GM21529 (cell line): ENCODE results near the gene PYGM.

ENCODE experiments used
- ATAC-seq: cut with Tn5 transposase; IDR thresholded peaks from one replicate; pipeline ENCODE4 v1.9.1; 2021; ENCODE audit not compliant: unreplicated experiment

The PYGM gene

DNA sequence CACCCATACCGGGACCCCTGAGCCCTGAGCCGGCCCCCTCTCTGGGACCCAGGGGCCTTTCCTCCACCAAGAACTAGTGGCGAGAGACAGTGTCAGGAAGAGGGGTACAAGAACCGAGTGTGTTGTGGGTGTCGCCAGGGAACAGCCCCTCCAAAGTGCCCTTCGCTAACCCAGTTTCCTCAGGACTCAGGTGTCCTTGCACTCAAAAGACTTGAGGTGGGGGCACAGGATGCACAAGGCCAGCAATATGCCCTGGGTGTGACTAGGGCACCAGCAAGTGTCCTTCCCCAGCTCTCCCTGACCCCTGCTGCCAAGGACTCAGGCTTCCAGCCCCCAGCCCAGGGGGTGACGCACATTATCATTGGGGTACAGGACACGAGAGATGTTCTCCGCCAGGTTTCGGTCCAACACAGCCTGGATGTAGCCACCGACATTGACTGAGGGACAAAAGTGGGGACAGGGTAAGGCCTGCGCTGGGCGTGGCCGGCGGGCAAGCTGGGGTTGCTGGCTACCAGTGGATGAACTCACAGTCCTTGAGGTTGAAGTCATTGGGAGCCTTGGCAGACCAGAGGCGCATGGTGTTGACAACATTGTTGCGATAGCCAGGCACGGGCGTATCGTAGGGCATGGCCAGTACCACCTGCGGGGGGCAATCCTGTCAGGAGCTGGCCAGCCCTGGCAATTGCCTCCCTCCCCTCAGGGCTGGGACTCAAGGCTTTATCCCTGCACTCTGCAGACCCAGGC lies 4.7 kb downstream of the PYGM start:
- no peak for ATAC-seq

DNA sequence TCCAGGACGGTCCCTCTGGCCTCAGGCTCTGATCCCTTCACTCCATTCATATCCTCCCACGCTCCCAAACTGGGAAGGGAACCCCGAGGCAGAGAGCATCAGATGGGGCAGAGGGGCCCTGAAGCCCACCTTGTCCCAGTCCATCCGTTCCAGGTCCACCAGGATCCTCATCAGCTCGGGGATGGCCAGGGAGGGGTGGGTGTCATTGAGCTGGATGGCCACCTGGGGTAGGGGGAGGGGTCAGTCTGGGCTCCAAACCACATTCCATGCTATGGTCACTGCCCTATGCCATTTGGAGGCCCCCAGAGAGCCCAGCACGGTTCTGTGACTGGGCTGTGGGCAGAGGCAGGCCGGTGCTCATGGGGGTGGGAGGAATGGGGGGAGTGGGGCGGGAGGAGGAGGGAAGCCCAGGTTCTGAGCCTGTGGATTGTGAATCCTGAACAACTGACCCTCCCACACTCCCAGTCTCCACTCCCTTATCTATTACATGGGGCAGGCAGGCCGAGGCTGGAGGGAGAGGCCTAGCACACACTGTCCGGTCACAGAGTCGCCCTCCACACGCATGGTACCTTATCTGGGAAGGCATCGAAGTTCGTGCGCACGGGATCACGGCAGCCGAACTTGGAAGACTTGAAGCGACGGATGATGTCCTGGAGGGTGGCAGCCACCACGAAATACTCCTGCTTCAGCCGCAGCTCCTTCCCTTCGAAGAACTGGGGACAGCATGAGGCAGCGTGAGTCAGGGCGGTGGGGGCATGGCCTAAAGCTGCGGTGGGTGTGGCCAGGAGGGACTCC lies 5.5 kb downstream of the PYGM start:
- no peak for ATAC-seq

DNA sequence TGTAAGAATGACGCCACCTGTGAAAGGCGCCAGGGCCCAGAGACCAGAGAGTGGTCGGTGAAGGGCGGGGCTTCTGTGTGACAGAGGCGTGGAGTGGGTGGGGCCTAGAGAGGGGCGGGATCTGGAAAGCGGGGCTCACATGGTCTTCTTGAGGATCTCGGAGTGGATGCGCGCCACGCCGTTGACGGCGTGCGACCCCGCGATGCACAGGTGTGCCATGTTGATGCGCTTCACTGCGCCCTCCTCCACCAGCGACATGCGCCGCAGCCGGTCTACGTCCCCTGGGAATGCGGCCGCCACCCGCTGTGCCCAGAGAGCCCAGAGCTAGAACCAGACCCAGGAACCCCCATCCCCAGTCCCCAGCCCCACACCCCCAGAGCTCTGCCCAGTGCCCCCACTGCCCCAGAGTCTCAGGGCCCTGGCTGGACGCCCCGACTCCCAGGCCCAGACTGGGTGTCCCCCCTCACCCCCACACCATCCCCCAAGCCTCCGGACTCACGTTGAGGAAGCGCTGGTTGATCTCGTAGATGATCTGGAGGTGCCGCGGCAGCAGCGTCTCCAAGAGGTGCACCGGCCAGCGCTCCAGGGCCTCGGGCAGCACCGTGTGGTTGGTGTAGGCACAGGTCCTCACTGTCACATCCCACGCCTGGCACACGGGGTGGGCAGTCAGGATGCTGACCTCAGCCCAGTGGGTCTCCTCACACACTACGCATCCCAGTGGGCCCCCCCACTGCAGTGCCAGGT lies 6.2 kb downstream of the PYGM start:
- ATAC-seq: no peak

DNA sequence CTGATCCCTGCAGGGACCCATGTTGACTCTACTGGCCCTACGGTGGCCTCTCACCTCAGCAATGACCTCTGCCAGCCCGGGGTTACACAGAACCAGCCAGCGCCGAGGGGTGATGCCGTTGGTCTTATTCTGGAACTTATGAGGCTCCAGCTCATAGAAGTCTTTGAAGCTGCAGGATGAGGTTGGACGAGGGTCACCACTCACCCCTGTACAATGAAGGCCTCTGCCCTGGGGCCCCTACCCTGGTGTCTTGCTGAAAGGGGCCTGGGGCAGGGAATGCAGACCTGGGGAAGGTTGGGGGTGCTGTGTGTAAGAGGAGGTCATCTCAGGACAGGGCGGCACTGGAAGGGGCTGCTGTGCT lies 6.8 kb downstream of the PYGM start:
- no peak for ATAC-seq

DNA sequence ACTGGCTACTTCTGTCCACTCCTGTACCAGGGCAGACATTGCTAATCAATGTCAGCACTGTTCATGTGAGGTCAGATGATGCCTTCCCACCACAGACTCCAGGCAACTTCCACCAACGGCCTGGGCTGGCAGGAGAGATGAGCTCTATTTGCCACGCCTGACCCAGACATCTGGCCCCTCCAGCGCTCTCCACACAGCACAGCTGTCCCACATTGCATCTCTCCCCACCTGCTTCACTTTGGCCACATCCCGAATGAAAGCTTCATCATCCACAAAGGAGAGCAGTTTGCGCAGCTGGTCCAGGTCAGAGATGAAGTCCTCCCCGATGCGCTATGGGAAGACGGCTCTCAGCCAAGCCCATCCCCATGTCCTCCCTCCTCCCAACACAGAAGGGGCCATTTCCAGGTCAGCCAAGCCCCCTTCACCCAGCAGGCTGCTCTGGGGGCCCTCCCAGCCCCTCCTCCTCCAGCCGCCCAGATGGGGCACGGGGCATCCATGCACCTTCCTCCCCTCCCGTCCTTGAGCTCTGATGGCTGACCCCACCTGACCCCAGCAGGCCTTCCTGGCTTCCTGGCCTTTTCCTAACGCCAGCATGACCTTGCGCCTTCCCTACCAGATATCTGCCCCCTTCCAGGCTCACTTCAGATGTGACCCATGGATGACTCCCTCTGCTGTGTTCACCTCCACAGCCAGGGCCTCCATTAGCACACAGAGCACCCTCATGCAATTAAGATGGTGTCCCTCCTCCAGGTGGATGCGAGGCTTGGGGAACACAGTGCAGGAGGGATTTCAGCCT lies 7.4 kb downstream of the PYGM start:
- no peak for ATAC-seq

DNA sequence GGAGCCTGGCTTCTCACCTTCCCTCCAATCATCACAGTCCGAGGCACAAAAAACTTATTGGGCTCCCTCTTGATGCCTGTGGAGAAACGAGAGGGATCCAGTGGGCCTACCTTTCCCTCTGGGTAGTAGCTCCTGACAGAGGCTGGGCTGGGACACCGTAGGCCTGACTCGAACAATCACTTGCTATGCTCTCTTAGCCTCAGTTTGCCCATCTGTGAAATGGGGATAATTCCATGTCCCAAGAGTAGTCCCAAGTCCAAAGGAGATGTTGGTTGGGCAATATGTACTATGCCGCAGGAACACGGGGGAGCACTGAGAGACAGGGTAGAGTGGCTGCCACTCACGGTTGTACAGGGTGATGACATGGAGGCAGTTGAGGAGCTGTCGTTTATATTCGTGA lies 8.2 kb downstream of the PYGM start:
- ATAC-seq: no peak

DNA sequence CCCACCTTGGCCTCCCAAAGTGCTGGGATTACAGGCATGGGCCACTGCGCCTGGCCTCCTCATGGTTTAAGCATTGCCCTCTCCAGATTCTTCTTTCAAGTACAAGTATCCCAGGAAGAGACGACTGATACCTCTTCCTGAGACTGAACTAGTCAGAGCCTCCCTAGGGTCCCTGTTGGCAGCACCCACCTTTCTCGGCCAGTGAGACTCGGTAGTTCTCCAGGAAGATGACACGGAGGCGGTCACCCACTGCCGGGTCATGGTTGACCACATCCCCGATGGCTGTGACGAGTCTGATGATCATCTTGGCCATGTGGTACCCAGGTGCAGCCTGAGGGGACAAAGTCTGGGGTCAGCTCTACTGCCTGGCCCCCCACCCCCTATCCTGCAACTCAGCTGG lies 8.6 kb downstream of the PYGM start:
- no peak for ATAC-seq

DNA sequence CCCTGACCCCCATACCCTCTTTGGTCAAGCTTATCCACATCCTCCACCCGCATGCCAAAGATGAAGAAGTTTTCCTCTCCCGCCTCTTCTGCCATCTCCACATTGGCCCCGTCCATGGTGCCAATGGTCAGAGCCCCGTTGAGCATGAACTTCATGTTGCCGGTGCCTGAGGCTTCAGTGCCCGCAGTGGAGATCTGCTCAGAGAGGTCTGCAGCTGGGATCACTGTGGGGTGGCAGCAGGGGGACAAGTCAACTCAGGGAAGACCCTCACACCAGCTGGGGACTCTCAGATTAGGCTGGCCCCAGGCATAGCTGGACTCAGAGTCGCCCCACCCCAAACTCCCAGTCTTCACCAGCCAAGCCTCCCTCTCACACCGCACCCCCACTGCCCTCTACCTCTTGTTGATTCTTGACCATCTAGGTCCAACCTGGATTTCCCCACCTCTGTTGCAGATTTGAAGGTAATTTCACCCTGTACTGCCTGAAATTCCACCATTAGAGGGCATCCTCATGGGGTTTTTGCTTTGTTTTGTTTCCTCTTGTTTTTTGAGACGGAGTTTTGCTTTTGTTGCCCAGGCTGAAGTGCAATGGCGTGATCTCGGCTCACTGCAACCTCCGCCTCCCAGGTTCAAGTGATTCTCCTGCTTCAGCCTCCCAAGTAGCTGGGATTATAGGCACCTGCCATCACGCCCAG lies 9.3 kb downstream of the PYGM start:
- no peak for ATAC-seq

DNA sequence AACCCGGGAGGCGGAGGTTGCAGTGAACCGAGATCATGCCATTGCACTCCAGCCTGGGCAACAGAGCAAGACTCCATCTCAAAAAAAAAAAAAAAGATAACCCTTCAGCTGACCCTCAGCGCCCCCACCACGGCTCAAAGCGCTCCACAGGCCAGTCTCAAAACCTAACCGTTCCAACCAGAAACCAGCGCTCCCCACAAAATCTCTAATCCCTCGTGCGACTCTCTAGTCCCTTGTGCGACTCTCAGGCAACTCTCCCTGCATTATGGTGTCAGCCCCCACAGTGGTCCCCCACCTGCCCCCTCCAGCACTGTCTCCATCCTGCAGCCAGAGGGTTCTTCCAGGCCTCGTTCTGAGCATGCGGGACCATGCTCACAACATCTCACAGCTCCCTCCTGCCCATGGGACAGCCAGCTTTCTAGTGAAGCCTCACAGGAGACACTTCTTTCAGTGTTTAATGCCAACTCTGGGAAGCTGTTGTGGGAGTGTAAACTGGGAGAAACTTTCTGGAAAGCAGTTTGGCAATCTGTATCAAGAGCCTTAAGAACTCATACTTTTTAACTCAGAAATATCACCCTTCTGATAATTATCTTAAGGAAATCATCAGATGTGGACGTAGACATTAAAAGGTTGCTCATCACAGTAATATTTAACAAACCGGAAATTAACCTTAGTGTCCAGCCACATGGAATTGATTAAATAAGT lies 11.7 kb downstream of the PYGM start:
- ATAC-seq: no peak

DNA sequence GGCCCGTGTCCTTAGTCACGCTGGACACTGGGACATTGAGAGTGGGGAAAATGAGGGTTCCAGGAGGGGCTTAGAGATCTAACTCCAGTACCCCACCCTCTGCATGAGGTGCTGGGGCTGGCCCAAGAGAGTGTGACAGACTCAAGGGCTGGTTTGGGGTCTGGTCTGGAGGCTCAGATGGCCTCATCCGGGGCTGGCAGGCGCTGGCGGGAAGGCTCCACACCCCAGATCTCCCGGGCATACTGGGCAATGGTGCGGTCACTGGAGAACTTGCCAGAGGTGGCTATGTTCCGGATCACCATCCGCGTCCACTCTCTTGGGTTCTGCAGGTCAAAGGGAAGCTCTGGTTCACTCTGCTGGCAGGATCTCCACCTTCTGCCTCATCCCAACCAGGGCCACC lies 13.3 kb downstream of the PYGM start:
- ATAC-seq: no peak

DNA sequence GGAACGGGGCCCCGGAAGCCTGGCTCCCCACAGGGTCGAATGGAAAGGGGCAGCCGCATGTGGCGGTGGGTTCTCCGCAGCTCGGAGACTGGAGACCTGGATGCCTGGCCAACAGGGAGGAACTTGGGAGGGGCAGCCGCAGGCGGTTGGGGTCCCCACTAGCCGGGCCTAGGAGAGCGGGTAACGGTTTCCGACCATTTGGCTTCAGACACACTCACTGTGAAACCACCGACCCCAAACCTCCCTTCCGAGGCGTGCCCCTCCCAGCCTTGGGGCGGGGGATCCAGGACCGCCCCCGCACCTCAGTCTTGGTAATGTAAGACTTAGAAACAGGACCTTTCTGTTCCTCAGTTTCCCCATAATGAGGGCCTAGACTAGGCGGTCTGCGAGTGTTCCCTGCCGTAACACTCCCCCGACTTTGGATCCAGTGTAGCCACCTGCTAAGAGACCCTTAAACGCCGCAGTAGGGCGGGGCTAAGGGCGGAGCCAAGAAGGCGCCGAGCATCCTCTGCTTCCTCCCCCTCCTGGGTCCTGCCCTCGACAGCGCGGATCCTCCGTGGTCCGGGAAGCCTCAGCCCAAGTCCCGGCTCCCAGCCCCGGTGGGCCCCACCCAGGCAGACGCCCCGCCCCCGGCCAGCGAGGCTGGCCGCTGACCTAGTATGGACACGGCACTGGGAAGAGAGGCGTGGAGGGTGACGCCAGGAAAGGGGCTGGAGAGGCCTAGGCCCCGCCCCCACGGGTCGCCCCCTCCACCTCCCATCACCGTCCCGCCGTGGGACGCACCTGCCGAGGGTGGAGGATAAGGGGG lies 14.0 kb downstream of the PYGM start:
- ATAC-seq: no peak

DNA sequence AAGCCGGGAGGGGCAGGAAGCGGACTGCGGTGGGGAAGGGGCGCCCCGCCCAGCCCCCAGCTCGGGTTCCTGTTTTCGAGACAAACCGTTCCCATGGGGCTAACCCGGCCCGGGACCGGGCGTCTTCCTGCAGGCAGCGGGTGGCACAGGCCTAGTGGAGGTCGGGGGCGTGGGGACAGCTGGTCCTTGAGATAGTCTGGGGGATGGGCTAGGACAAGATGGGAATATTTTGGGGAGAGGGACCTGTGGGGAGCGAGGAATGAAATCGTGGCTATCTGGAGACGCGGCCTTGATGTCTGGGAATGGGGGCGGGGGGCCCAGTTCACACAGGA lies 14.6 kb downstream of the PYGM start:
- no peak for ATAC-seq

DNA sequence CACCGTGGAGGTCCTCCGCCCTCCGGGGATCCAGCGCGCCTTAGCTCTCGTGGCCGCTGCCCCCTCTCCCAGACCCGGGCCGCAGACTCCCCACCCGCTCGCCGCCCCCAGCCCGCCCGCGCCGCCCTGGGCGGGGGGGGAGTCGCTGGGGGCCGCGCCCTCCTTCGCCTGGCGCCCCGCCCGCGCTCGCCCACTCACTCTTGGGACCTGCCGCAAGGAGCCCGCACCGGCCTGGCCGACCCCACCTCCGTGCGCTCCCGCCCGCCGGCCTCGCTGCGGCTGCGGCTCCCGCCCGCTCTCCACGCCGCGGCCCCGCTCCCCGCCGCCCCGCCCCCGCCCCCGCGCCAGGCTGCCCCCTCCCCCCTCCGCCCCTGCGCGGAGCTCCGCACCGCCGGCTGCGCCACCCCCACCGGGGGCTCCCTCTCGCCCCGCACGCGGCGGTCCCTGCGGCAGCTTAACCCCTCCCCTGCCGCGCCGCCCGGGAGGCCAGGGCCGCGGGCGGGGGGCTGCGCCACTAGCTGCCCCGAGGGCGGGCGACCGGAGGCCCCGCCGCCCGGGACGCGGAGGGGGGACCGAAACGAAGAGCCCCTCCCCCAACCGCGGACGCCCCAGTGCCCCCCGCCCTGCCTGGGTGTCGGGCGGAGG lies 15.1 kb downstream of the PYGM start:
- ATAC-seq: no peak

DNA sequence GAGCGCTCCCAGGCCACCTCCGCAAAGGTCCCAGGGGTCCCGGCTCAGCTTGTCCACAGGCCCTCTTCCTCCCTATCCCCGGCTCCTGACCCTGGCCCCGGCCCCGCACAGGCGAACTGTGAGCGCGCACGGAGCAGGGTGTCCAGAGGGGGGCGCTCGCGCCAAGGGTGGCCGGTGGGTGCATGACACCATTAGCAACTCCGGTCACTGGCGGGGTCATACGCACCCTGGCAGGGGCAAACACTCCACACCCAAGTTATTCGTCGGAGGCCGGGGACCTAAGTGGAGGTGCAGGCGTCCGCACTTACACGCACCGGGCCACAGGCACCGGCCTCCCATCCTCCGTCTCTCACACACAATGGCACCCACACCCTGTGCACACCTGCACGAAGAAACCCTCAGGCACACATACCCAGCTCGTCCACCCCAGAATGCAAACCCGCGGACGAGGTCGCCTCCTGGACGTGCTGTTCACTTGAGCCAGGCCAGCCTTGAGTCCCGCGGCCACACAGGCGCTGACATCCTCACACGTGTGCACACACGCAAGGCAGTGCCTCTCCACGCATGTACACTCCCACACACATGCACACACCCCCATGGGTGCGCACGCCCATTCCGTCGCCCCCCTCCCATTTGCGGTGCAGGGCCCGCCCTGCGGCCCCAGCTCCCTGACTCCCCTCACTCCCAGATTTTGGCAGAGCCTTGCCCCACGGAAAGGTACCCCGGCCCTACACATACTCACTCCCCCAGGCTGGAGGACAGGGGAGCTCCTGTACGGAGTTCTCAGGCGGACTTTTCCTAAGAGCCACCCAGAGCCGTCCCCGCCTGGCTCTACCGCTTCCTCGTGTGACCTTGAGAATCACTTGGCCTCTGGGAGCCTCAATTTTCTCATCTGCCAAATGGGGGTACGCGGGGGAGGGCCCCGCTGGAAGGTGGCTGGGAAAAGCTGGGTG lies 15.9 kb downstream of the PYGM start, which contains the start of gene RASGRP2:
Gene RASGRP2 (minus strand): TSS at position 552 of the 953 bp plus-strand sequence. CDS start 1,276 bp downstream, outside the sequence.
- no peak for ATAC-seq

DNA sequence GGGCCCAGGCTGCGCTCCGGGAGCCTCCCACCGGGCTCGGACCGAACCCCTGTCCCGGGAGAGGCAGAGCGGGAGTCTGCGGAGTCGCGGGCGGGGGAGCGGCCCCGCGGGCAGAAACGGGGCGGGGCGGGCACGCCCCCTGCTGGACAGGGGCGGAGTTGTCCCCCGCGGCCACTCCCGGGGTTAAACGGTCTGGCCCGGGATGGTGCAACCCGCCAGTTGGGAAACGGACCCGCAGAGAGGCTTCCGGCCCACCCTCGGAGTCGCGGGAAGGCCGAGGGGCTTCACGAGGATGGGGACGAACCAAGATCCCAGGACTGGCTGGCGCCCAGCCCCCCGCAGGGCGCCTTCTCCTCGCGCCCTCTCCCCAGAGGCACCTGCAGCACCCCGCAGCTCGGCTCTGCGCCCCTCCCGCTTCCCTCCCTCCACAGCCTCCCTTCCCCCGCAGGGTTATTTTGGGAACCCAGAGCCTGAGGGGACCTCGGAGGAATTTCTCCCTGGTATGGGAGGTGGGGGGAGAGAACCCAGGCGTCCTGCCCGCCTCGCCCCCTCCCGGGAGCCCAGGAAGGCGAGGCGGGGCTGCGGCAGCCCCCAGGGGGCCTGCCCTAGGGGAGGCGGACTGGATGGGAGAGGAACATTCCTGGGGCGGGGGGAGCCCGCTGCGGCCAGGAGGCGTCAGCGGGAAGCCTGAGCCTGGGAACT lies 16.7 kb downstream of the PYGM start:
- ATAC-seq: peak; percentile 41

DNA sequence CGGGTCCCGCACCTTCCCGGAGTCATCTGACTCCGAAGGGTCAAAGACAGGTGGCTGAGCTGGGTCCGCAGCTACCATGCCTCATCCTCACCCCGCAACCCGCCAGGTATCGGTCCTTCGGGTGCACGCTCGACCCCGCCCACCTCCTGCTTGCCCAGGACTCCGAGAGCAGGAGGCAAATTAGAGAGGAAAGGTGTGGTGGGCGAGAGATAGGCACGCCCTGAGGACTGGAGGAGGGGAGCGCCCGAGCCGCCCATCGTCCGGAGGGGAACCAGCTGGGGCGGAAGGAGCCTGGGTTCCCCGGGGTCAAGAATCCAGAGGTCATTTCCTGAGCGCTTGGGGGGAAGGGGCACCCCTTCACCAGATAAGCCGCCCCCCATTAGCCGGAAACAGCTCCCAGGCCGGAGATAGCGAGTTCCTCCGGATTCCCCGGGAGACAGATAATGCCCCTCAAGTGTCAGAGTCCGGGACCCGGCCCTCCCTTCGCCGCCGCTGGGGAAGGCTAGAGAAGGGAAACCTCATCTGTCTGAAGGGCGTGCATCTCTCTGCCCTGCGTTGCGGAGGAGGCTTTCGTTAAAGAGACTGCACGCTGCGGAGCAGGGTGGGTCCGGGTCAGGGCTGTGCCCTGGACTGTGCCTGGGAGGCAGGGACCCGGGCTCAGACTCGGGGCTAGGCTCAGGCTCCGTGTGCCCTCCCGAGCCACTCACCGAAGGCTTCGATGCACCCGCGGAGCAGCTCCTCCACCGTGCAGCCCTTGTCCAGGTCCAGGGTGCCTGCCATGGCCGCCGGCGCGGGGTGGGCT lies 17.5 kb downstream of the PYGM start:
- peak; percentile 12 for ATAC-seq
